GM23338 (cell line): ENCODE results near the gene DFFB. TPM values are rescaled to one million over a fixed set of nuclear protein-coding genes. Genes with fewer than 3 reads are reported as not detected.

Source experiments
- ZNF114 ChIP-seq: fragments of 250-450 bp; sonication (Bioruptor Pico); IDR thresholded peaks from 2 replicates; pipeline ENCODE4 v1.5.0; 2020; ENCODE audit warnings: mild to moderate bottlenecking, moderate library complexity
- ZNF331 ChIP-seq: fragments of 250-450 bp; sonication (Bioruptor Pico); IDR thresholded peaks from 2 replicates; pipeline ENCODE4 v1.5.0; 2020; ENCODE audit warnings: low read depth, mild to moderate bottlenecking, moderate library complexity
- polyA plus RNA-seq: library from polyadenylated mRNA; unstranded; fragments of >200 nt; fragmentation: Nextera tagmentation; extraction: Ambion mirVana; gene quantifications from 2 replicates; pipeline ENCODE4 v1.2.1, GENCODE V29; 2016
- total RNA-seq: library from RNA; depleted of rRNA; stranded (reverse); fragments of >200 nt; shearing (Covaris generic); gene quantifications from 2 replicates; pipeline ENCODE4 v1.2.3, GENCODE V29; 2014
- TF ChIP-seq, protein P1 (sequence below): fragments of 250-450 bp; sonication (Bioruptor Pico); IDR thresholded peaks from 2 replicates; pipeline ENCODE4 v1.5.0; 2020; ENCODE audit warnings: mild to moderate bottlenecking, moderate library complexity
- TF ChIP-seq, protein P2 (sequence below): IDR thresholded peaks from 2 replicates; pipeline ENCODE4 v1.6.1; 2016; ENCODE audit warnings: antibody characterized with exemption
- TF ChIP-seq, protein P3 (sequence below): IDR thresholded peaks from one replicate; pipeline ENCODE4 v1.6.1; 2018; ENCODE audit warnings: antibody characterized with exemption; ENCODE audit not compliant: unreplicated experiment

The DFFB gene
- total and polyA plus RNA-seq, 2 experiments from 2014 or later, result 6.5 to 18.1 TPM

DNA sequence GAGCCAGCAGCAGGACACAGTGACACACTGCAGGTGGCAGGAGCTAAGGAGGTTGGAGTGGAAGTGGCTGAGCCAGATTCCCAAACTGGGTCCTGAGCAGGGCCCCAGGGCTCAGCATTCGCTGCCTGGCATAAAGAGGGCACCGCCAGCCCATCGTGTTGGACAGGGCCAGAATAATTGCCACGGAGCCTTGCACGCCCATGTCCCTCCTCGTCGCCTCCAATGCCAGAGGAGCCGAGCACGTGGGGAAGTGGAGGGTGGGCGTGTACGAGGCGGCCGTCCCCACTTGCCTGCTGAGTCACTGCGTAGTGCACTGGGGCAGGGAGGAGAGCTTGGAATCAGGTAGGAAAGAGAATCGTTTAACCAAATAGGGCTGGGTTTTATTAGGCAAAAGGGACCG is 34.9 kb upstream of the DFFB start (continued):
- TF ChIP-seq, protein P1, sequence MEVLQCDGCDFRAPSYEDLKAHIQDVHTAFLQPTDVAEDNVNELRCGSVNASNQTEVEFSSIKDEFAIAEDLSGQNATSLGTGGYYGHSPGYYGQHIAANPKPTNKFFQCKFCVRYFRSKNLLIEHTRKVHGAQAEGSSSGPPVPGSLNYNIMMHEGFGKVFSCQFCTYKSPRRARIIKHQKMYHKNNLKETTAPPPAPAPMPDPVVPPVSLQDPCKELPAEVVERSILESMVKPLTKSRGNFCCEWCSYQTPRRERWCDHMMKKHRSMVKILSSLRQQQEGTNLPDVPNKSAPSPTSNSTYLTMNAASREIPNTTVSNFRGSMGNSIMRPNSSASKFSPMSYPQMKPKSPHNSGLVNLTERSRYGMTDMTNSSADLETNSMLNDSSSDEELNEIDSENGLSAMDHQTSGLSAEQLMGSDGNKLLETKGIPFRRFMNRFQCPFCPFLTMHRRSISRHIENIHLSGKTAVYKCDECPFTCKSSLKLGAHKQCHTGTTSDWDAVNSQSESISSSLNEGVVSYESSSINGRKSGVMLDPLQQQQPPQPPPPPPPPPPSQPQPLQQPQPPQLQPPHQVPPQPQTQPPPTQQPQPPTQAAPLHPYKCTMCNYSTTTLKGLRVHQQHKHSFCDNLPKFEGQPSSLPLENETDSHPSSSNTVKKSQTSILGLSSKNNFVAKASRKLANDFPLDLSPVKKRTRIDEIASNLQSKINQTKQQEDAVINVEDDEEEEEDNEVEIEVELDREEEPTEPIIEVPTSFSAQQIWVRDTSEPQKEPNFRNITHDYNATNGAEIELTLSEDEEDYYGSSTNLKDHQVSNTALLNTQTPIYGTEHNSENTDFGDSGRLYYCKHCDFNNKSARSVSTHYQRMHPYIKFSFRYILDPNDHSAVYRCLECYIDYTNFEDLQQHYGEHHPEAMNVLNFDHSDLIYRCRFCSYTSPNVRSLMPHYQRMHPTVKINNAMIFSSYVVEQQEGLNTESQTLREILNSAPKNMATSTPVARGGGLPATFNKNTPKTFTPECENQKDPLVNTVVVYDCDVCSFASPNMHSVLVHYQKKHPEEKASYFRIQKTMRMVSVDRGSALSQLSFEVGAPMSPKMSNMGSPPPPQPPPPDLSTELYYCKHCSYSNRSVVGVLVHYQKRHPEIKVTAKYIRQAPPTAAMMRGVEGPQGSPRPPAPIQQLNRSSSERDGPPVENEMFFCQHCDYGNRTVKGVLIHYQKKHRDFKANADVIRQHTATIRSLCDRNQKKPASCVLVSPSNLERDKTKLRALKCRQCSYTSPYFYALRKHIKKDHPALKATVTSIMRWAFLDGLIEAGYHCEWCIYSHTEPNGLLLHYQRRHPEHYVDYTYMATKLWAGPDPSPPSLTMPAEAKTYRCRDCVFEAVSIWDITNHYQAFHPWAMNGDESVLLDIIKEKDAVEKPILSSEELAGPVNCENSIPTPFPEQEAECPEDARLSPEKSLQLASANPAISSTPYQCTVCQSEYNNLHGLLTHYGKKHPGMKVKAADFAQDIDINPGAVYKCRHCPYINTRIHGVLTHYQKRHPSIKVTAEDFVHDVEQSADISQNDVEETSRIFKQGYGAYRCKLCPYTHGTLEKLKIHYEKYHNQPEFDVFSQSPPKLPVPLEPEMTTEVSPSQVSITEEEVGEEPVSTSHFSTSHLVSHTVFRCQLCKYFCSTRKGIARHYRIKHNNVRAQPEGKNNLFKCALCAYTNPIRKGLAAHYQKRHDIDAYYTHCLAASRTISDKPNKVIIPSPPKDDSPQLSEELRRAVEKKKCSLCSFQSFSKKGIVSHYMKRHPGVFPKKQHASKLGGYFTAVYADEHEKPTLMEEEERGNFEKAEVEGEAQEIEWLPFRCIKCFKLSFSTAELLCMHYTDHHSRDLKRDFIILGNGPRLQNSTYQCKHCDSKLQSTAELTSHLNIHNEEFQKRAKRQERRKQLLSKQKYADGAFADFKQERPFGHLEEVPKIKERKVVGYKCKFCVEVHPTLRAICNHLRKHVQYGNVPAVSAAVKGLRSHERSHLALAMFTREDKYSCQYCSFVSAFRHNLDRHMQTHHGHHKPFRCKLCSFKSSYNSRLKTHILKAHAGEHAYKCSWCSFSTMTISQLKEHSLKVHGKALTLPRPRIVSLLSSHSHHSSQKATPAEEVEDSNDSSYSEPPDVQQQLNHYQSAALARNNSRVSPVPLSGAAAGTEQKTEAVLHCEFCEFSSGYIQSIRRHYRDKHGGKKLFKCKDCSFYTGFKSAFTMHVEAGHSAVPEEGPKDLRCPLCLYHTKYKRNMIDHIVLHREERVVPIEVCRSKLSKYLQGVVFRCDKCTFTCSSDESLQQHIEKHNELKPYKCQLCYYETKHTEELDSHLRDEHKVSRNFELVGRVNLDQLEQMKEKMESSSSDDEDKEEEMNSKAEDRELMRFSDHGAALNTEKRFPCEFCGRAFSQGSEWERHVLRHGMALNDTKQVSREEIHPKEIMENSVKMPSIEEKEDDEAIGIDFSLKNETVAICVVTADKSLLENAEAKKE (CRISPR knock-in tag), result no peak
- TF ChIP-seq, protein P2, sequence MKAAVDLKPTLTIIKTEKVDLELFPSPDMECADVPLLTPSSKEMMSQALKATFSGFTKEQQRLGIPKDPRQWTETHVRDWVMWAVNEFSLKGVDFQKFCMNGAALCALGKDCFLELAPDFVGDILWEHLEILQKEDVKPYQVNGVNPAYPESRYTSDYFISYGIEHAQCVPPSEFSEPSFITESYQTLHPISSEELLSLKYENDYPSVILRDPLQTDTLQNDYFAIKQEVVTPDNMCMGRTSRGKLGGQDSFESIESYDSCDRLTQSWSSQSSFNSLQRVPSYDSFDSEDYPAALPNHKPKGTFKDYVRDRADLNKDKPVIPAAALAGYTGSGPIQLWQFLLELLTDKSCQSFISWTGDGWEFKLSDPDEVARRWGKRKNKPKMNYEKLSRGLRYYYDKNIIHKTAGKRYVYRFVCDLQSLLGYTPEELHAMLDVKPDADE, result no peak
- no peak for TF ChIP-seq ZNF114 (CRISPR knock-in tag)
- no peak for TF ChIP-seq ZNF331 (CRISPR knock-in tag)
- TF ChIP-seq, protein P3, sequence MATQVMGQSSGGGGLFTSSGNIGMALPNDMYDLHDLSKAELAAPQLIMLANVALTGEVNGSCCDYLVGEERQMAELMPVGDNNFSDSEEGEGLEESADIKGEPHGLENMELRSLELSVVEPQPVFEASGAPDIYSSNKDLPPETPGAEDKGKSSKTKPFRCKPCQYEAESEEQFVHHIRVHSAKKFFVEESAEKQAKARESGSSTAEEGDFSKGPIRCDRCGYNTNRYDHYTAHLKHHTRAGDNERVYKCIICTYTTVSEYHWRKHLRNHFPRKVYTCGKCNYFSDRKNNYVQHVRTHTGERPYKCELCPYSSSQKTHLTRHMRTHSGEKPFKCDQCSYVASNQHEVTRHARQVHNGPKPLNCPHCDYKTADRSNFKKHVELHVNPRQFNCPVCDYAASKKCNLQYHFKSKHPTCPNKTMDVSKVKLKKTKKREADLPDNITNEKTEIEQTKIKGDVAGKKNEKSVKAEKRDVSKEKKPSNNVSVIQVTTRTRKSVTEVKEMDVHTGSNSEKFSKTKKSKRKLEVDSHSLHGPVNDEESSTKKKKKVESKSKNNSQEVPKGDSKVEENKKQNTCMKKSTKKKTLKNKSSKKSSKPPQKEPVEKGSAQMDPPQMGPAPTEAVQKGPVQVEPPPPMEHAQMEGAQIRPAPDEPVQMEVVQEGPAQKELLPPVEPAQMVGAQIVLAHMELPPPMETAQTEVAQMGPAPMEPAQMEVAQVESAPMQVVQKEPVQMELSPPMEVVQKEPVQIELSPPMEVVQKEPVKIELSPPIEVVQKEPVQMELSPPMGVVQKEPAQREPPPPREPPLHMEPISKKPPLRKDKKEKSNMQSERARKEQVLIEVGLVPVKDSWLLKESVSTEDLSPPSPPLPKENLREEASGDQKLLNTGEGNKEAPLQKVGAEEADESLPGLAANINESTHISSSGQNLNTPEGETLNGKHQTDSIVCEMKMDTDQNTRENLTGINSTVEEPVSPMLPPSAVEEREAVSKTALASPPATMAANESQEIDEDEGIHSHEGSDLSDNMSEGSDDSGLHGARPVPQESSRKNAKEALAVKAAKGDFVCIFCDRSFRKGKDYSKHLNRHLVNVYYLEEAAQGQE, result no peak
